ENCODE measurements around the gene WSCD1.
A peak's percentile ranks its signal among the peaks of the same experiment; 100 is the strongest.

The WSCD1 gene

DNA sequence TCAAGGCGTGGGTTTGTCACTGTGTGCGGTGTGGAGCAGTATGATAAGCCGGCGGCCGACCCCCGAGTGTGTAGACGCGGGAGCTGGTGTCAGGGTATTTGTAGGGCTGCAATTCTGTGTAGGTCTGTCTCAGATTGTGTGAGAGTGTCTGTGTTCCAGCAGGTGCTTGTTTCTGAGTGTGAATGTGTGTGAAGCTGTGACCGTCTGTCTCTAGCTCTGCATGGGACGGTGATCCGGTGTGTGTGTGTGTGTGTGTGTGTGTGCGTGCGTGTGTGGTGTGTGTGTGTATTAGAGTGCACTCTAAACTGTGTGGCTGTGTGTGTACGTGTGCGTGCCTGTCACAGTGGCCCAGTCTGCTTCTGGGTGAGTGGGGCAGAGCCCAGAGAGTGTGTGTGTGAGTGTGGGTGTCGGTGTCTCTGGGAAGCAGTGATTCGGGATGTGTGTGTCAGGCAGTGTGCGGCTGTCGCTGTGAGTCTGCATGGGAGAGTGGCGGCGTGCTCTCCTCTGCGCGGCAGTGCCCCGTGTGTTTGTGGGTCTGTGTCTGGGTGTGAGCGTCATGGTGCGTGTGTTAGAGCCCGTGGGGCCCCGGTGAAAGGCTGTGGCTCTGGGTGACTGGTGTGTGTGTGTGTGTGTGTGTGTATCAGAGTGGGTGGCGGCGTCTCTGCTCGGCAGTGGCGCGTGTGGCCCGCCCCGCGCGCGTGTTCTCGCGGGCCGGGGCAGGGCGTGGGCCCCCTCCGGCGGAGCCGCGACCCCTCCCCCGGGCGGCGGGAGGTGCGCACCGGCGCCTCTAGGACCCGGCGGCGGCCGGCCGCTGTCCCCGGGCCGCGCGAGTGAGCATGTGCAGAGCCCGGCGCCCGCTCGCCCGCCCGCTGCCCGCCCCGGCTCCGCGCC is at the start of gene WSCD1 (continued):
- peak; percentile 54 for TF ChIP-seq ZNF398 (tag by site-specific recombination; IDR thresholded peaks at IDR 0.05)

- H3K27ac ChIP-seq (ENCODE audit: extremely low read depth, low read depth, low read length): no peak overlapping the region
- H3K9me3 ChIP-seq (ENCODE audit: control insufficient read depth, insufficient read depth, low read depth, low read length): no peaks in the 10 kb centered on the region
- ChIA-PET POLR2A (interaction anchor here (0.6 kb wide), 1 partner anchor 90 kb away, joined by 3 read pairs; no protein-coding TSS in a partner anchor), CTCF (interaction anchor here (0.6 kb wide), 1 partner anchor 284 kb away, joined by 5 read pairs; no protein-coding TSS in a partner anchor)
- TF ChIP-seq ZBTB8A (tag by site-specific recombination; IDR thresholded peaks at IDR 0.05) (no peak), ZNF792 (tag by site-specific recombination; IDR thresholded peaks at IDR 0.05) (no peak)
- H3K4me3 ChIP-seq (ENCODE audit: low read depth, low read length): no peak overlapping the region
- no peaks in the 10 kb centered on the region for H3K36me3 ChIP-seq (ENCODE audit: control insufficient read depth in 2 of 2, insufficient read depth in 1 of 2, low read length in 2 of 2)
- no peaks in the 10 kb centered on the region for H3K4me1 ChIP-seq (ENCODE audit: control insufficient read depth, insufficient read depth, low read length)
Measured at GRCh38 chr17:6021011-6021400, 49.2 kb upstream of the WSCD1 start.

DNA sequence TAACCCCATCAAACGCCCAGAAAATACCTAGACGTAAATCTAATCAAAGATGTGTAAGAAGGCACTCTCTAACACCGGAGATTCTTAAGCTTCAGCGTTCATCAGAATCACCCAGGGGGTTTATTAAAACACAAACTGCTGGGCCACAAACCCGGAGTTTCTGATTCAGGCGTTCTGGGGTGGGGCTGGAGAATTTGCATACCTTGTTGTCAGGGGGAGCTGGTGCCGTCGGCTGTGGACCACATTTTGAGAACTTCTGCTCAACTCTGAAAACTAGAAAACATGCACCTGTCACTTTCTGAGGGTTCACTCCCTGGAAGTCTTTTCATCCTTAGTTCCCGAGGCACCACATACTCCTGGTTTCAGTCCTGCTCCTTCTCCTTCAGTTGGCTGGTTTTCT is 48.6 kb upstream of the WSCD1 start:
- Histone ChIP-seq H3K27ac (ENCODE audit: extremely low read depth, low read depth, low read length) (no peak overlapping the region), H3K9me3 (ENCODE audit: control insufficient read depth, insufficient read depth, low read depth, low read length) (no peaks in the 10 kb centered on the region), H3K4me3 (ENCODE audit: low read depth, low read length) (no peak overlapping the region), H3K4me1 (ENCODE audit: control insufficient read depth, insufficient read depth, low read length) (no peaks in the 10 kb centered on the region), H3K36me3 (ENCODE audit: control insufficient read depth in 2 of 2, insufficient read depth in 1 of 2, low read length in 2 of 2) (no peaks in the 10 kb centered on the region)
- POLR2A ChIA-PET: interaction anchor here (0.6 kb wide), 1 partner anchor 91 kb away, joined by 3 read pairs; no protein-coding TSS in a partner anchor
- no peak for TF ChIP-seq ZNF394 (tag by site-specific recombination; IDR thresholded peaks at IDR 0.05; ENCODE audit: borderline replicate concordance)
- no peak for TF ChIP-seq ZNF510 (tag by site-specific recombination; IDR thresholded peaks at IDR 0.05; ENCODE audit: insufficient replicate concordance)
- TF ChIP-seq ZNF530 (tag by site-specific recombination; IDR thresholded peaks at IDR 0.05; ENCODE audit: low read depth): no peak
- TF ChIP-seq, protein P1, sequence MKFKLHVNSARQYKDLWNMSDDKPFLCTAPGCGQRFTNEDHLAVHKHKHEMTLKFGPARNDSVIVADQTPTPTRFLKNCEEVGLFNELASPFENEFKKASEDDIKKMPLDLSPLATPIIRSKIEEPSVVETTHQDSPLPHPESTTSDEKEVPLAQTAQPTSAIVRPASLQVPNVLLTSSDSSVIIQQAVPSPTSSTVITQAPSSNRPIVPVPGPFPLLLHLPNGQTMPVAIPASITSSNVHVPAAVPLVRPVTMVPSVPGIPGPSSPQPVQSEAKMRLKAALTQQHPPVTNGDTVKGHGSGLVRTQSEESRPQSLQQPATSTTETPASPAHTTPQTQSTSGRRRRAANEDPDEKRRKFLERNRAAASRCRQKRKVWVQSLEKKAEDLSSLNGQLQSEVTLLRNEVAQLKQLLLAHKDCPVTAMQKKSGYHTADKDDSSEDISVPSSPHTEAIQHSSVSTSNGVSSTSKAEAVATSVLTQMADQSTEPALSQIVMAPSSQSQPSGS (tag by site-specific recombination; IDR thresholded peaks at IDR 0.05; ENCODE audit: low read depth): no peak
- TF ChIP-seq ZNF169 (tag by site-specific recombination; IDR thresholded peaks at IDR 0.05): no peak
- no peak for TF ChIP-seq EGR2 (tag by site-specific recombination; IDR thresholded peaks at IDR 0.05; ENCODE audit: low read depth)
- TF ChIP-seq, protein P2, sequence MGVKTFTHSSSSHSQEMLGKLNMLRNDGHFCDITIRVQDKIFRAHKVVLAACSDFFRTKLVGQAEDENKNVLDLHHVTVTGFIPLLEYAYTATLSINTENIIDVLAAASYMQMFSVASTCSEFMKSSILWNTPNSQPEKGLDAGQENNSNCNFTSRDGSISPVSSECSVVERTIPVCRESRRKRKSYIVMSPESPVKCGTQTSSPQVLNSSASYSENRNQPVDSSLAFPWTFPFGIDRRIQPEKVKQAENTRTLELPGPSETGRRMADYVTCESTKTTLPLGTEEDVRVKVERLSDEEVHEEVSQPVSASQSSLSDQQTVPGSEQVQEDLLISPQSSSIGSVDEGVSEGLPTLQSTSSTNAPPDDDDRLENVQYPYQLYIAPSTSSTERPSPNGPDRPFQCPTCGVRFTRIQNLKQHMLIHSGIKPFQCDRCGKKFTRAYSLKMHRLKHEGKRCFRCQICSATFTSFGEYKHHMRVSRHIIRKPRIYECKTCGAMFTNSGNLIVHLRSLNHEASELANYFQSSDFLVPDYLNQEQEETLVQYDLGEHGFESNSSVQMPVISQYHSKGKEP (tag by site-specific recombination; IDR thresholded peaks at IDR 0.05): no peak
- TF ChIP-seq ZNF707 (tag by site-specific recombination; IDR thresholded peaks at IDR 0.05): no peak
- no peak for TF ChIP-seq ZNF416 (tag by site-specific recombination; IDR thresholded peaks at IDR 0.05)
- CTCF ChIA-PET: interaction anchor here (0.8 kb wide), 1 partner anchor 184 kb away, joined by 3 read pairs; no protein-coding TSS in a partner anchor

Data from HEK293 (cell line).